Measurements from ENCODE around the gene ELMO1.

GRCh38 chr7:37011151-37011890 is 437.3 kb downstream of the ELMO1 start:
- no peak for TF ChIP-seq EZH2phosphoT487 (IDR thresholded peaks at IDR 0.05; ENCODE audit: borderline replicate concordance, low read length)
- TF ChIP-seq CTCF (IDR thresholded peaks at IDR 0.05; ENCODE audit: low read depth, low read length, poor library complexity, severe bottlenecking): no peak
